Body of pancreas (tissue), 4 donors: ENCODE data around the gene SLCO3A1.

ENCODE experiments used
- CTCF ChIP-seq, 7 experiments: fragments of 450-650 bp in 4 of 7; fragments of 200-600 bp in 3 of 7; sonication (generic) in 3 of 7; IDR thresholded peaks; one replicate each; pipeline ENCODE4 v1.5.1; 2016 to 2019; ENCODE audit warnings: antibody characterized with exemption in 7 of 7
- POLR2A ChIP-seq, 3 donors: fragments of 450-650 bp; IDR thresholded peaks; one replicate each; pipeline ENCODE4 v1.6.1; 2016; ENCODE audit warnings: antibody characterized with exemption in 3 of 3, mild to moderate bottlenecking in 2 of 3

- TF ChIP-seq POLR2A (IDR thresholded peaks at IDR 0.05): no peak
- TF ChIP-seq CTCF (IDR thresholded peaks at IDR 0.05): no peak
These were observed 167.3 kb downstream of the SLCO3A1 start for GRCh38 chr15:92020804-92021203.
